HK-2 (cell line): ENCODE results near the gene TBC1D22A.
"Not testable (repeated sequence)": the region's sequence is repeated elsewhere in the genome, so short reads cannot be mapped to it uniquely, and the experiment has no call there.

ENCODE experiments used
- DNase-seq: peaks from one replicate; pipeline ENCODE4 v3.0.0-alpha.2; 2018; ENCODE audit not compliant: unreplicated experiment

Gene TBC1D22A

DNA sequence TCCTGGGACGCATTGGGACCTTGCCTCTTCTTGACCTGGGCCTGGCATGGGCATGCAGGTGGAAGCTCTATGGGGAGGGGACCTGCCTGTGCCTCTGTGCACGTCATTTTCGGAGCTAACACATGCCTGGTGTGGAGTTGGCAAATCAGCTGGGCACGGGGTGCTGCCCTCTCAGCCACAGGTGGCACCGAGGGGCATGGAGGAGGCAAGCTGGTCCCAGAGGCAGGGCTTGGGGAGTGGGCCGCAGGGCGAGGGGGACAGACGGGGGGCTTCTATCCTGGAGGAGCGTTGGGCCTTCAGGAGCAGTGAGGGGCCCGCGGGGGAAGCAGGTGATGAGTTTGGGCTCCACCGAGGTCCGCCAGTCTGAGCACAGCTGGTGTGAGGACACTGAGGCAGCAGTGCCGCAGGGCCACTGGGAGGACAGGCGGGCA is 362.0 kb downstream of the TBC1D22A start:
- DNase-seq, result no peak

DNA sequence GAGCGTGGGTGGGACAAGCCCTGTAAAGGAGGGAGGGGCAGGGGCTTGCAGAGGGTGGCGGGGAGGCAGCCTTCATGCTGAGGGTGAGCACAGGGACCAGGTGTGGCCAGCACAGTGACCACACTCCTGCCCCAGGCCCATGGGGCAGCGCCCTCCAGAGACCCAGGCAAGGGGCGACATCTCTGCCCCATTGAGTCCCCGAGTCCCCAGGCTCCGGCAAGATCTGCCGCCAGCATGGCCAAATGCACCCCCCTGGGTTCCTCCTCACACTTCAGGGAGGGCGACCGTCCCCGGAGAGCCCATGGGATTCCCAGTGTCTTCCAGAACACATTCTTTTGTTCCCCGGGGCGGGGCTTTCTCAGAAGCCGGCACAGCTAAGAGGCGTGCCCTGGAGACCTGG is 362.5 kb downstream of the TBC1D22A start:
- no peak for DNase-seq

DNA sequence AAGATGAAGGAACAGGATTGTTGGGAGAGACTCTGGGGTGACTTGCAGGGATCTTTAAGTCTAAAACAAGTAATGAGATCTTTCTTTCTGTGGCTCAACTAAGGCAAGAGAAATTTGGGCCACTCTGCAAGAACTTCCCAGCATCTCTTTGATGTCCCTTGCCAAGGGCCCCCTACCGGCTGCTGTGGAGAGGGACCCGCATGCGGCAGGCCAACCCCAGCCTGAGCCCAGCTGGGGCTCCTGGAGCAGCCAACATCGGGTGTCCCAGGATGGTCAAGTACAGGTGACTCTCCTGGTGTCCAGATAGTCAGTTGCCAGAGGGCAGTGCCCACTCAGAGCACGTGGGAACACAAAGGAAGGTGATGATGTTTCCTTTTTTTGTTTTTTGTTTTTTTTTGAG is 363.2 kb downstream of the TBC1D22A start:
- DNase-seq, result no peak

DNA sequence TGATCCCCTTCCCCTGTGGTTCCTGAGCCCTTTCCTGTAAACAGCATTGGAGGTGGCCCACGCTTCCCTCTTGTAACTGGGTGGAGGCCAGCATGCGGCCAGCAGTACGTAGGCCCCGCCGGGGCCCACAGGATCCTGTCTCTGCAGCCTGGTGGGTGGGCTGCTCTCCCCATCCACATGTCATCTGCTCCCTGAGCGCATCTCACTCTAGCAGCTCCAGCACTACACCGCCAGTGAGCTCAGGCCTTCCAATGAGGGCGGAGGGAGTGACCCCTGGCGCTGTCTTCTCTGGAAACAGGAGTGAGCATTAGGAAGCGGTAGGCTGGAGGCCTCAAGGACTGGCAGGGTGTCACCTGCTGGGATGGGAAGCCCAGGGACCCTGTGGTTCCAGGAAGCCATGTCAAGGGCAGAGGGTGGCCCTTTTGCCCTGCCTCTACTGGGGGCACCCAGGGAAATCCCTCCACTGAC is 363.9 kb downstream of the TBC1D22A start:
- DNase-seq, result no peak

DNA sequence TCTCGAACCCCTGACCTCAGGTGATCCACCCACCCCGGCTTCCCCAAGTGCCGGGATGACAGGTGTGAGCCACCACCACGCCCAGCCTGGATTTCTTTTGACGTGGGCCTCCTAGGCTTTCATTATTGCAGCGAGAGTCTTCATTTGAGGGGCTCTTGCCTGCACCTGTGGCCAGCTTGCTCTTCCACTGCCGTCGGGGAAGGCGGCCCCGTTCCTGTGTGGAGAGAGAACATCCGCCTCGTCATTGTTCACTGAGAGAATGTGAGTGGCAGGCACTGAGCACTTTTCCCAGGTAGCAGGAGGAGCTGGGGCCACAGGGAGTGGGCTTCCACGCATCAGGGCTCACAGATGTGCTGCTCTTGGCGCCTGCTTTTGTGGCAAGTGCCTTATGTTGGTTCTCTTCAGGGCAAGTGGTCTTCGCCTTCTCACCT is 365.0 kb downstream of the TBC1D22A start:
- no peak for DNase-seq

DNA sequence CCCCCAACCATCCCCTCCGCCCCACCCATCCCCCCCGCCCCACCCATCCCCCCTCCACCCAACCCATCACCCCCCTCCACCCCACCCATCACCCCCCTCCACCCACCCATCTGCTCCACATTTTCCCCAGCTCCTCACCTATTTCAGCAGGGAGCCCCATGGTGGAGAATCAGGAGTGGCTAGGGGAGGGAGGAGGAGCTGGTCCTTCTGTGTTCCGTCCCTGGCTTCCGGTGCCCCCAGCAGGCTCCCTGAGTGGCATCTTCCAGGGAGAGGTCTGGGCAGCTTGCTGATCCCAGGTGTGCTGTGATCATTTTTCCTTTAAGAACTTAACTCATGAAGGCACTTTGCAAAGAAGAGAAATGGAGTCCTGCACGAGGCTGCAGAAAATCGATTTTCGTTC is 365.8 kb downstream of the TBC1D22A start:
- DNase-seq, result no peak

DNA sequence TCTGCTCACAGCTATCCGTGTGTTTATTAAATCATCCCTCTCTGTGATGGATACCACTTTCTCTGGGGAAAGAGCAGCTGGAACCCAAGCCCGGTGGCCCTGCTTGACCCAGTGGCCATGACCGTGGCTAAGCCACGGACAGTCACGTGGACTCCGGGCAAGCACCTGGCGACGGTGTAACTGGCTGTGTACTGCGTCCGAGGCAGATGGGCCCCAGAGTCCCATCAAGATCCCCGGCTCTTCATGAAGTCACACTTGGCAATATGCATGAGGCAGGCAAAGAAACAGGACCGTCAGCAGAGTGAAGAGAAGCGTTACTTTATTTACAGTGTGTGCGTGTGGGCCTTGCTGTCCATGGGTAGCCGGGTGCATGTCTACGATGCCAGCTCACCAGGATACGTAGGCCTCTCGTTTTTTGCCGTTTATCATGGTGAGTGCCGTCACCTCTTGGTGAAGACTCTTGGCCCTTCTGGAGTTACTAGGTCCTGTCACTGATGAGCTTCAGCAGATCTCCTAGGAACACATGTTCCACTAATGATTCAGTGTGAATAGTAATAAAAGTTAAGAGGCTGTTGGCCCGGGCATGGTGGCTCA is 366.3 kb downstream of the TBC1D22A start:
- DNase-seq, result no peak

DNA sequence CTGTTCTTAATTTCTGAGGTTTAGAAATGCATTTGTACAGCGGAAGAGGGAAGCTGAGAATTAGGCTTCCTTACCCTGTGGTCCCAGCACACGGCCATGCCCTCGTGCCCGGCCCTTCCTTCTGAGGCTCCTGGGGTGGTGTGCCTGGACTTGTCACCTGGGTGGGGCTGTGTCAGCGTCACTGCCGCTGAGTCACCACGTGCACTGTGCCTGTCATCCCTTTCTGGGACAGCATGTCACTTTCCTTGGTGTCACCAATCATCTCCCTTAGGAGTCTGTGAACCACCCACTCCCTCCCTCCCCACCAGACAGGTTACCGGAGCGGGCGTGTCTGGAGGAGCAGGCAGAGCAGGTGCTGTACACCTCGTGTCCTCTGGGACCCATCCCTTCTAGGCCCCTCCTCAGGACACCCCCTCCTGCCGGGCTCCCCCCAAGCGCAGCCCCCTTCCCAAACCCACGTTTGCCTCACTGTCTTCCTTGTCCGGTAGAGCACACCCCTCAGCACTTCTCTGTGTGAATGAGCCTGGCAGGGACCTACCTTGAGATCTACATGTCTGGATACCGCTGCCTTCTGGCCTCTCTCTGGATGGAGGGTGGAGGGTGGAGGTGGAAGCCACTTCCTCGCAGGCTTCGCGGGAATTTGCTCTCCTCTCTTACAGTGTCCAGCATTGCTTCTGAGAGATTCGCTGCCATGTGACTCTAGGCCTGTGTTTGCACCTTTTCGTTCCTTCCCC is 367.6 kb downstream of the TBC1D22A start:
- no peak for DNase-seq

DNA sequence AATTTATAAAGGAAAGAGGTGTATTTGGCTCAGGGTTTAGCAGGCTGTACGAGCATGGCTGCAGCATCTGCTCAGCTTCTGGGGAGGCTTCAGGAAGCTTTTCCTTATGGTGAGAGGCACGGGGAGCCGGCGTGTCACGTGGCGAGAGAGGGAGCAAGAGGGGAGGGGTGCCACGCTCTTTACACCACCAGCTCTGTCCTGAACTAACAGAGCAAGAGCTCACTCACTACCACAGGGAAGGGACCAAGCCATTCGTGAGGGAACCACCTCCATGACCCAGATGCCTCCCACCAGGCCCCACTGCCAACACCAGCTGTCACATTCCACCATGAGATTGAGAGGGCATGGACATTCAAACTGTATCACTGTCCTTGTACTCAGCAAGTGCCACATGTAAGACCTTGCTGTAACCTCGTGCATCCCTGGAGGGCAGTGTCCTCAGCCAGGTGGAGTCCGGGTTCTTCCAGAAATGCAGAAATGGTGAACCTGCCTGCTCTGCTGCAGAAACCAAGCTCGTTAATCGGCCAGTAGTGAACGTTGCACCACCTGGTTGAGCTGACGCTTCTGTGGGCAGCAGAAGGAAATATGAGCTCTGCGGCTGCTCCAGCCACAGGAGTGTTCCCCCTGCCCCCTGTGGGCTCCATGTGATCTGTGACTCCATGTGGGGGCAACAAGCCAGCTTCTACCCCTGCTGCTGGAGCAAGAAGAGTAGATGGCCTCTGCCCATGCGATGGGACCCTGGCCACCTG is 368.6 kb downstream of the TBC1D22A start:
- no peak for DNase-seq

DNA sequence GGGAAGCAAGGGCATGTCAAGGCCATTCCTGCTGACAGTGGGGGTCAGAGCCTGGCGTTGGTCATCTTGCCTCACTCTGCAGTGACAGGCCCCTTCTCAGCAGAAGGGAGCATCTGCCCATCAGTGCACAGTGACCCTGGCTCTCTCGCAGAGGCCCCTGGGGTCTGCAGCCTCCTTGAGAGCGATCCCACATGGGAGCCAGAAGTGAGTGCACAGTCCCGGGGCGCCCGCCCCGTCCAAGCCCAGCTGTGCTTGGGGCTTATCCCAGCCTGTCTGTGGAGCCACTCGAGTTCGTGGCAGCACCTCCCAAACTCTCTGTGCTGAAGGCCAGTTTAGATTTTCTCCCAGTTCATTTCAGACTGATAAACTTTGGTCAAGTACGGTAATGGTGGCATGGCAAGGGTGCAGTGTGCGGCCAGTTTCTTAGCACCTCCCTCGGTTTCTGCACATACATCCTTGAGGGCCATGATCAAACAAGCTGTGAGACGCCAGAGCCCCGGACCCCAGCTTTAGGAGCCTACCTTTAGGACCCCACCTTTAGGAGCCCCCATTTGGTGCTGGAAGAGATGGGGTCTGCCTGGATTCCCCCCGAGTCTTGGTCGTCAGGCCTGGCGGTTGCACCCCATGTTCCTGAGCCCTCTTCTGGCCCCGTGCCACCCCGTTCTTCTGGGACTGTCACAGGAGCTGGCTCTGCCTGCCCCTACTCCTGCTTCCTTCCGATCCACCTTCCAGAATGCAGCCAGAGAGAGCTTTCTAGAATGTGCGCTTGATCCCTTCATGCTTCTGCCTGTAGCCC is 369.4 kb downstream of the TBC1D22A start:
- DNase-seq, result no peak

DNA sequence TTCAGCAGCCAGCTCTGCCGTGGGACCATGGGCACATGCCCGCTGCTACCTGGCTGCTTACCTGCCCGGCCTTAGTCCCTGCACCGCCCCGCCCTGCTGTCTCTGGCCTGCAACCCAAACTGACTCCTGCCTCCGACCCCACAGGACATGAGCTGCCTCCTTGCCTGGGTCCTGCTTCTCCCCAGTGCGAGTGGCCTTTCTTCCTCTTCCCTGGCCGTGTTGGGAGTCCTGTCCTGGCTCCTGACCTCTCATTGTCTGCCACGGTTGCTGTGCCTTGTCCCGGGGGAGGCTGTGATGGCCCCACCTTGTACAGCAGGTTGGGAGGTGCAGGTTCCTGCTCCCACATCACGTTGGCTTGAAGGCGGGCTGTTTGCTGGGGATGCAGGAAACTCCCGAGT is 370.0 kb downstream of the TBC1D22A start:
- no peak for DNase-seq

DNA sequence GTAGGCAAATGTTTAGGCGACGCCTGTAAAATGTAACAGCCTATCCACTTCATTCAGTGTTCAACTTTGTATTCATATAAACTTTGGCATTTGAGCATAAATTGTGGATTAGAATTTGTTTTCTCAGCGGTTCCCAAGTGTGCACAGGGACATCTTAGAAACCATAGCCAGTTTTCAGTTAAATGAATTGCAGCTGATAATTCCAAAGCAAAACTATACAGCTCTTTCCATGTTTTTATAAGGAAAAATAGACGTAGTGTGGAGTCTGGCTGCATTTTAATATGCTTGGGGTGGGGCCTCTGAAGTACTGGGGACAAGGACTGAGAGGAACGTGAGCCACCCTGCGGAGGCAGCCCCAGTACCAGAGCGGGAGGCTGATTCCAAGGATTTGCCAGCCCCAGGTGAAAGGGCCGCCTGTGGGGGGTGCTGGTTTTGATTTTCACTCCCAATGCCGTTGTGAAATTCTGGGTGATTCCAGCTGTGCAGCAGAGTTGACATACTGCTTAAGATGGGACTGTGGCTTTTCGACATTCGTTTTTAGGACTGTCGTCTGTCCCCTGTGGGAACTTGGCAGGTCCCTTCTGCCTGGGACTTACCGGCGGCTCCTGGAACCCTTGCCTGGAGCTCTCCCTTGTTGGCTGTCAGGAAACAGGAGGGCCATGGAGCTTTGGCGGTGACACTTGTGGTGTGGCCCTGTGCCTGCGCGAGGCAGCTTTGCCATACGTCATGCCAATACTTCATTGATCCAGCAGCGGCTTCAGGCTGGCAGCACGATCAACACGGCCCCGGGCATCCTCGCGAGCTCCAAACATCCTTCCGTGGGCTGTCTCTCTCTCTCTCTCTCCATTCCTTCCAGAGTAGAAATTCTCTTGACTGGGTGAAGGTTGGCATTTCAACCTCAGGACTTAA is 370.9 kb downstream of the TBC1D22A start:
- no peak for DNase-seq

DNA sequence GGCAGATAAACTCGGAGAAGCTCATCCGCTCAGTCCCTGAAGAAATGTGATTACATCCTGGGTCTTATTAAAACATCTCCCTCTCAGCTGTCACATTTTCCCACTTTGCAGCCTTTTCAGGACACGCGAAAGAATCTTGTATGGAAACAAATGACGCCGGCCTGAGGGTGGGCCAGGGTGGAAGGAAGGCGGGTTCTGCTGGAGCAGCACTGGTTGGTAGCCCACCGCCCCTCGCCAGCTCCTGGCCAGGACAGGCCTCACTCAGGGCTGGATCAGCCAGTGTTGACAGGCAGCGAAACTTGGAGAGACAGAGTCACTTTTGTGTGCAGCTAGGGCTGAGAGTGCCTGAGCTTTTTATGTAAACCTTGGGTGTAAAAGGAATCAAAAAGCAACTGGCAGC is 371.8 kb downstream of the TBC1D22A start:
- no peak for DNase-seq

DNA sequence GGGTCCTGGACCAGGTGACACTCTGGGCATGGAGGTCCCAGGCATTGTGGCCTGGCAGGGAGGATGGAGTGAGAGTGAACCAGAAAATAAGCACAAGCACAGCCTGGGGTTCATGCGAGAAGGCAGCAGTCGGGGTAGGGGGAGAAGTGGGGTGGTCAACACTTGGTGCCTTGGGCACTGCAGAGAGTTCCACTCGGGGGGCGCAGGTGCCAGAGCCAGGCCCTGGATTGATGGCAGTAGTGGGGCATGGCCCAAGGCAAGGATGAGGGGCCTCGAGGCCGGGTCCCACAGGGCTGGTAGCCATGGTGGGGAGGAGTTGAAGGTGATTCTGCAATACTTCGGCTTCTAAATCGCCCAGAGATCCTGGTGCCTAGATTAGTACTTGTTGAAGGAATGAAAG is 372.9 kb downstream of the TBC1D22A start:
- DNase-seq, result no peak

DNA sequence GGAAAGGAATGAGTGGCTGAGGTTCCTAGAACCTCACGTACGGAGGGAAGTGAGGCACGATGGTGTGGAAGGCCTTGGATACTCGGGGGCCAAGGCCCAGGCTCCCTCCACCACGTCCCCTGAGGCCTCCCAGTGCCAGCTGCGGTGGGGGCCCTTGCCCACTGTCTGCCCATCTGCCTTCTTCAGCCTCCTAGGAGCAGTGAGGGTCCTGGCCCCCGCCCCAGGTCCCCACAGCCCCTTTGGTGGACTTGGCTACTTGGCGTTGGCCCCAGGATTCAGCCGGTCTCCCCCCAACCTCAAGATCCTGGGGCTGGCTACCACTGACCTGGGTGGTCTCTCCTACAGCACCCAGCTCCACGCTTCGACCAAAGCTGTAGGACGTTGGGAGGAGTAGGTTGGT is 373.6 kb downstream of the TBC1D22A start:
- no peak for DNase-seq

DNA sequence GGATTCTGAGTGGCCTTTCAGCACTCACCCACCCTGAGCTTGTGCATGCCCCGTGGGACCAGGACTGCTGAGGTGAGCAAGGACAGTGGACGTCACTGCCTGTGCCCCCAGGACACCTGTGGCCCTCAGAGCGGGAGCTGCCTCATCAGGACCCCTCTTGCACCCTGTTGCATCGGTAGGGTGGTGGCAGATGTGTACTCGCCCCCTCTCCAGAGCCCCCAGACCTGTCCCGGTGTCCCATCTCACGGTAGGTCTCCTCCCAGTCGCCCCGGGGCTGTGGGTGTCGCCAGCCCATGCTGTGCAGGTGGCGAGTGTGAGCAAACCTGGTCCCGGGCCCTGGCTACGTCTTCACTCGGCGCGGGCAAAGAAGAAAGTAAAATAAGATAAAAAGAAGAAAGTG is 374.2 kb downstream of the TBC1D22A start:
- no peak for DNase-seq

DNA sequence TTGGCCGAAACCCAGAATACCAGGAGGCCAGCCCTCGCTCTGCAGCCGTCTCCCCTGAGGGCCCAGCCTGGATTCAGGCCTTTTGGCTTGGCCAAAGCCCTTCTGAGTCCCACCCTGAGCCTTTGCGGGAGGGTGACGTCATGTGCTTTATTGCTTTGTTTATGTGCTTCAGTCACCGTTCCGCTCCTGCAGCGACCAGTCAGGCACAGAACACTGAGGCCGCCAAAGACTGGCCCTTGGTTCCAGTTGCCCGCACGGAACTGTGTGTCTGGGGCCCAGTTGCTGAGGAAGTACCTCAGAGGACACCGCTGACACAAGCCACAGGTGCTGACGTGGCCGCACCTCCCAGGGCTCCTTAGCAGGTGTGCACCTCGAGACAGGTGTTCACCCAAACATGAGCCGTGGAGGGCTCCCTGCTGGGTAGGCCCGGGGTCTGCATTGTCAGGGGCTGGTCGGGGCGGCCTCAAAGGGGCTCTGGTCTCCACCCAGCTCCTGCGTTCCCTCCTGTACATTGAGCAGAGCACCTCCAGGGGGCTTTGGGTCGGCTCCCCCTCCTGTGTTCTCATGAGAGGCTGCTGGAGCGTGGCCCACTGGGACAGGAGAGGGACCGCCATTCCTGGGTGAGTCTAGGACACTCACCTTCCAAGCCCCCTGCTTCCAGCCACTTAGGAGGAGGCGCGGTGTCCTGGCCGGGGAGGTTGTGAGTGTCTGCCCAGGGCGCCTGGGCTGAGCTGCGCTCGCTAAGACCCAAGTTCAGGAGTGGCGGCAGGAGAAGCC is 376.8 kb downstream of the TBC1D22A start:
- DNase-seq, result no peak

DNA sequence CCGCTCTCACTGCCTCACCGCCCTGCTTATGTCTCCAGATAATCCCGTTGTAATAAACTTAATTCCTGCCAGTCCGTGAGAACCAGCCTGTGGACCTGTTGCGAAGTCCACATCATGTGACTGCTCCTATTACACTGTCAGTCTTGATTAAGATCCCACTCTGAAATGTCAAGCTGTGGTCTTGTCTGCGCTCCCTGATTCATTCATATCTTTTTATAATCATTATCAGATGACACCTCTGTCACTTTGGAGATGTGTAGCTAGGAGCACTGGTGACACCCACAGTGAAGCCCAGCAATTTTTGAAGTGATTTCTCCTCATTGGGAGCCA is 377.3 kb downstream of the TBC1D22A start:
- DNase-seq, result no peak

DNA sequence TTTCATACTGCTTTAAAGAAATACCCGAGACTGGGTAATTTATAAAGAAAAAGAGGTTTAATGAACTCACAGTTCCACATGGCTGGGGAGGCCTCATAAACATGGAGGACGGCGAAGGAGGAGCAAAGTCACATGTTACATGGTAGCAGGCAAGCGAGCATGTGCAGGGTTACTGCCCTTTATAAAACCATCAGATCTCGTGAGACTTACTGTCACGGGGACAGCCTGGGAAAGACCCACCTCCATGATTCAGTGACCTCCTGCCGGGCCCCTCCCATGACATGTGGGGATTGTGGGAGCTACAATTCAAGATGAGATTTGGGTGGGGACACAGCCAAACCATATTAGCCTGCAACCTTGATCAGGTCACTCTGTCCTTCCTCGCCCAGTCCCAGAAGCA is 378.5 kb downstream of the TBC1D22A start:
- not testable (repeated sequence) for DNase-seq

DNA sequence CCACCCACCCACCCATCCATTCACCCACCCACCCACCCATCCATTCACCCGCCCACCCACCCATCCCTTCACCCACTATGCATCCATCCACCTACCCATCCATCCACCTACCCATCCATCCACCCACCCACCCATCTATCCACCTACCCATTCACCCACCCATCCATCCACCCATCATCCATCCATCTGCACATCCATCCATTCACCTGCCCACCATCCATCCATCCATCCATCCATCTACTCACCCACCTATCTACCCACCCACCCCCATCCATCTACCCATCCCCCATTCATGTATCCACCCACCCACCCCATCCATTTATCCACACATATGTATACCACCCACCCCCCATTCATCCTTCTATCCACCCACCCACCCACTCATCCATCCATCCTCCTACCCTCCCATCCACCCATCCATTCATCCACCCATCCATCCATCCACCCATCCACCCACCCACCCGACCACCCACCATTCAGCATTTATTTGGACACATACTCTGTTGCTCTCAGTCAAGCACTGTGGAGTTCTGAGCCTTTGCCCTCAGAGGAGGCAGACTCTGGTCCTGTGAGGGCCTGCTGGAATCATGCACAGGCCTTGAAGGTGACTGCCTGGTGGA is 380.1 kb downstream of the TBC1D22A start:
- DNase-seq, result no peak
